Naive B cell (primary cell): Measurements from ENCODE around the gene EP400. TPM values are rescaled to one million over a fixed set of nuclear protein-coding genes. Genes with fewer than 3 reads are reported as not detected.

Experiments
- polyA plus RNA-seq, 6 donors: library from polyadenylated mRNA; unstranded; fragments of 300-500 nt; fragmentation: Illumina TruSeq; gene quantifications; one replicate each; pipeline ENCODE4 v1.2.3, GENCODE V29; 2021; ENCODE audit warnings: low read depth in 6 of 6

Gene EP400
- polyA plus RNA-seq, 6 donors from 2014 or later: 5.8 to 11.7 (median 6.4) TPM

Other genes with a start within 250 kb of the EP400 start
- gene SFSWAP, start 238.9 kb upstream of the EP400 start, polyA plus RNA-seq: 10 to 100 TPM in 5 of 6 donors, 1 to 10 TPM in 1; 10.0 to 33.5 (median 19.0) TPM
- 10 to 100 TPM in 3 of 6 donors, 1 to 10 TPM in 3; 6.4 to 42.8 (median 10.4) TPM for gene MMP17, start 121.5 kb upstream of the EP400 start, polyA plus RNA-seq
- 1 to 10 TPM in 1 of 6 donors, under 1 TPM in 5; 0.22 to 2.1 (median 0.73) TPM for gene ULK1, start 55.3 kb upstream of the EP400 start, polyA plus RNA-seq
- gene PUS1, start 20.7 kb upstream of the EP400 start, polyA plus RNA-seq: 10 to 100 TPM in 5 of 6 donors, 1 to 10 TPM in 1; 9.7 to 43.2 (median 22.5) TPM
- 10 to 100 TPM in 1 of 6 donors, 1 to 10 TPM in 4, not detected in 1; 7.1 to 14.9 (median 7.6) TPM for gene DDX51, start 194.4 kb downstream of the EP400 start, polyA plus RNA-seq
- gene NOC4L, start 194.5 kb downstream of the EP400 start, polyA plus RNA-seq: 10 to 100 TPM; 19.1 to 26.4 (median 24.1) TPM